ENCODE measurements around the gene CLNK.
A peak's percentile ranks its signal among the peaks of the same experiment; 100 is the strongest.

The CLNK gene

DNA sequence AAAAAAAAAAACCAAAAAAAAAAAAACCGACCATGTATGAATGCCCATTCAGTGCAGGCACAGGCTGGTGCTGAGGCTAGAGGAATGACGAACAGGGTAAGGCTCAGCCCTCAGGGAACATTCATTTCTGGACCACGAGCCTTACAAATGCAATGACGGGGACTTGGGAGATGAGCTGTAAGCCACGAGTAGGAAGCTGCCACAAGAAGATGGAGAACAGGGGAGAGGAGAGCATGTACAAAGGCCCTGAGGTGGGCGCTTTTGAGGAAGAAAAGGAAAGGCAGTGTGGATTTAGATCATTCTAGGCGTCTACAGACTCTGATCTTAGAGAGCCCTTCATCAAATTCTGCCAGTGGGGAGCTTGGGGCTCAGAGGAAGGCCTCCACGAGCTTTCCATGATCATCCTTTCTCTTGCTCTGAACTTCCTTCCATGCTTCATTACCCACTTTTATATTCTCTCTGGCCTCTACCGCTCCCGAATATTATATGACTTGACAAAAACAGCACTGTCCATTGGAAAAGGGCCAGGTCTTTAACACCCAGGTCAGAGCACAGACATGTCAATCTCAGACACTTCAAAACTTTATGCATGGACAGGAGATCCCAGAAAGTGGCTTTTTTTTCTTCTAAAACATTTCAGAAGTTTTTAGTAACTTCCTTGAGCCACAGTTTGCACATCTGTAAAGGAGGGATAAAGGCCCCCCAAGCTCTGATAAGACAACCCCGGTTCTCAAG, 224.1 kb downstream of the CLNK start:
- H3K4me3 ChIP-seq (IDR thresholded peaks at IDR 0.05; ENCODE audit: insufficient read depth, low read depth, low read length): no peak overlapping the region
- H2AFZ ChIP-seq (ENCODE audit: low read depth): no peak overlapping the region
- no peaks in the 10 kb centered on the region for H3K36me3 ChIP-seq (ENCODE audit: insufficient read depth)
- H3K9ac ChIP-seq: no peak overlapping the region
- peaks cover 3% of the 10 kb centered on the region for H3K4me1 ChIP-seq (ENCODE audit: low read depth, poor library complexity, severe bottlenecking)
- no peaks in the 10 kb centered on the region for H4K20me1 ChIP-seq (ENCODE audit: insufficient read depth)
- no peak overlapping the region for H3K27ac ChIP-seq
- TF ChIP-seq, protein P1, sequence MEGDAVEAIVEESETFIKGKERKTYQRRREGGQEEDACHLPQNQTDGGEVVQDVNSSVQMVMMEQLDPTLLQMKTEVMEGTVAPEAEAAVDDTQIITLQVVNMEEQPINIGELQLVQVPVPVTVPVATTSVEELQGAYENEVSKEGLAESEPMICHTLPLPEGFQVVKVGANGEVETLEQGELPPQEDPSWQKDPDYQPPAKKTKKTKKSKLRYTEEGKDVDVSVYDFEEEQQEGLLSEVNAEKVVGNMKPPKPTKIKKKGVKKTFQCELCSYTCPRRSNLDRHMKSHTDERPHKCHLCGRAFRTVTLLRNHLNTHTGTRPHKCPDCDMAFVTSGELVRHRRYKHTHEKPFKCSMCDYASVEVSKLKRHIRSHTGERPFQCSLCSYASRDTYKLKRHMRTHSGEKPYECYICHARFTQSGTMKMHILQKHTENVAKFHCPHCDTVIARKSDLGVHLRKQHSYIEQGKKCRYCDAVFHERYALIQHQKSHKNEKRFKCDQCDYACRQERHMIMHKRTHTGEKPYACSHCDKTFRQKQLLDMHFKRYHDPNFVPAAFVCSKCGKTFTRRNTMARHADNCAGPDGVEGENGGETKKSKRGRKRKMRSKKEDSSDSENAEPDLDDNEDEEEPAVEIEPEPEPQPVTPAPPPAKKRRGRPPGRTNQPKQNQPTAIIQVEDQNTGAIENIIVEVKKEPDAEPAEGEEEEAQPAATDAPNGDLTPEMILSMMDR (conservative IDR thresholded peaks at IDR 0.05; ENCODE audit: low read depth, low read length): no peak
- H3K79me2 ChIP-seq (ENCODE audit: insufficient read depth, low read depth): no peaks in the 10 kb centered on the region
- no peak overlapping the region for H3K4me2 ChIP-seq
- no peaks in the 10 kb centered on the region for H3K27me3 ChIP-seq (ENCODE audit: insufficient read depth, low read depth)

- Histone ChIP-seq H3K79me2 (ENCODE audit: insufficient read depth, low read depth) (no peaks in the 10 kb centered on the region), H3K4me1 (ENCODE audit: low read depth, poor library complexity, severe bottlenecking) (peaks cover 3% of the 10 kb centered on the region), H3K36me3 (ENCODE audit: insufficient read depth) (no peaks in the 10 kb centered on the region), H4K20me1 (ENCODE audit: insufficient read depth) (no peaks in the 10 kb centered on the region), H3K27ac (no peak overlapping the region), H3K4me3 (IDR thresholded peaks at IDR 0.05; ENCODE audit: insufficient read depth, low read depth, low read length) (no peak overlapping the region), H3K4me2 (no peak overlapping the region), H3K27me3 (ENCODE audit: insufficient read depth, low read depth) (no peaks in the 10 kb centered on the region), H3K9ac (no peak overlapping the region), H2AFZ (ENCODE audit: low read depth) (no peak overlapping the region)
- TF ChIP-seq, protein P1 (conservative IDR thresholded peaks at IDR 0.05; ENCODE audit: low read depth, low read length): no peak
Observed at GRCh38 chr4:10459305-10459704, 225.3 kb downstream of the CLNK start.

GRCh38 chr4:10458177-10458576, 226.4 kb downstream of the CLNK start:
- no peak overlapping the region for H2AFZ ChIP-seq (ENCODE audit: low read depth)
- H3K79me2 ChIP-seq (ENCODE audit: insufficient read depth, low read depth): no peaks in the 10 kb centered on the region
- TF ChIP-seq, protein P1 (conservative IDR thresholded peaks at IDR 0.05; ENCODE audit: low read depth, low read length): no peak
- H3K27ac ChIP-seq: no peak overlapping the region
- no peaks in the 10 kb centered on the region for H3K36me3 ChIP-seq (ENCODE audit: insufficient read depth)
- H3K27me3 ChIP-seq (ENCODE audit: insufficient read depth, low read depth): no peaks in the 10 kb centered on the region
- no peak overlapping the region for H3K9ac ChIP-seq
- H3K4me3 ChIP-seq (IDR thresholded peaks at IDR 0.05; ENCODE audit: insufficient read depth, low read depth, low read length): no peak overlapping the region
- H3K4me2 ChIP-seq: no peak overlapping the region
- H3K4me1 ChIP-seq (ENCODE audit: low read depth, poor library complexity, severe bottlenecking): peaks cover 3% of the 10 kb centered on the region
- H4K20me1 ChIP-seq (ENCODE audit: insufficient read depth): no peaks in the 10 kb centered on the region

GRCh38 chr4:10457255-10457801, 227.2 kb downstream of the CLNK start, which contains the start of gene ZNF518B:
ZNF518B (minus strand) TSS chr4:10457426; CDS start chr4:10446328, 11,098 bp downstream.
- no peaks in the 10 kb centered on the region for H4K20me1 ChIP-seq (ENCODE audit: insufficient read depth)
- TF ChIP-seq, protein P1 (conservative IDR thresholded peaks at IDR 0.05; ENCODE audit: low read depth, low read length): no peak
- no peaks in the 10 kb centered on the region for H3K27me3 ChIP-seq (ENCODE audit: insufficient read depth, low read depth)
- H3K4me3 ChIP-seq (IDR thresholded peaks at IDR 0.05; ENCODE audit: insufficient read depth, low read depth, low read length): no peak within 1 kb of the TSS
- no peak within 1 kb of the TSS for H3K27ac ChIP-seq
- peak within 1 kb of the TSS; percentile 36; the same call in 1 of the 2 replicates for H3K4me2 ChIP-seq
- H3K79me2 ChIP-seq (ENCODE audit: insufficient read depth, low read depth): no peaks in the 10 kb centered on the region
- H3K9ac ChIP-seq: peak within 1 kb of the TSS; percentile 9; the same call in 1 of the 2 replicates
- no peaks in the 10 kb centered on the region for H3K36me3 ChIP-seq (ENCODE audit: insufficient read depth)
- peaks cover 3% of the 10 kb centered on the region for H3K4me1 ChIP-seq (ENCODE audit: low read depth, poor library complexity, severe bottlenecking)
- H2AFZ ChIP-seq (ENCODE audit: low read depth): peak within 1 kb of the TSS; percentile 88
